Stimulated activated naive CD8-positive, alpha-beta T cell treated with anti-CD3 and anti-CD28 coated beads, Interleukin-15, Interleukin-2, amounts not matched to agents 100 U/mL and 50 U/mL, for 24 hours (primary cell): ENCODE measurements around the gene GRM7.

Experiments used
- ATAC-seq: fragments of 150-1000 bp; cut with Tn5 transposase; one replicate; pipeline ENCODE4 v1.10.0; 2021
- DNase-seq: peaks from one replicate; pipeline ENCODE4 v3.0.0; 2021

Gene GRM7

DNA sequence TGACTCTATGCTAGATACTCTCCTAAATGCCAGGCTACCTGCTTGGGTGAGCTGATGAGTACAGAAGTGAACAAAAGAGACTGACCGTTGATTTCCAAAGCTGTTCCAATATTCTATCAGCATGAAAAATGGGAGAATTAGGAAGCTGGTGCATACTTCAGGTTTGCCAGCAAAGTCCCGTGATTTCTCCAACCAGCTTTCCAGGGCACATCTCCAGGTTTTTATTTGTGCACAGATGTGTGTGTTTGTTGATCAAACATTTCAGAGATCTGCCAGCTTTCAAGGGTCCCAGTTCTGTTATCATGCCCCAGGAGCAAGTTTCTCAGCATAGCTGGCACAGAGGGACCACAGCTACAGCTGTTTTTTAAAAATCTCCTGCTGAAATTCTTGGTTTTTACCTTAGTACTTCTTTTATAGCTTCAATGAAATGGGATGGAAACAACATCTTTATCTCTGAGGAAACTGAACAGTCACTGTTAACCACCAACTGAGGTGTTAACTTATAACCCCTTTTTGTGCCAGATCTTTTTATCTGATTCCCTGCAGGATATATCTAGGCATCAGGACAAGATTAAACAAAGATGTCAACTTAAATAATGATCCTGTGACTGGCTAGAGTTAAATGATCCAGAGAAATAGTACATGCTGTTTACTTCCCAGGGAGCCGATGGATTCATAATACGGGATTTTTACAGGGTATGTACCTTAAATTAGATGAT is 380.8 kb downstream of the GRM7 start:
- no peak for ATAC-seq
- DNase-seq, result no peak

DNA sequence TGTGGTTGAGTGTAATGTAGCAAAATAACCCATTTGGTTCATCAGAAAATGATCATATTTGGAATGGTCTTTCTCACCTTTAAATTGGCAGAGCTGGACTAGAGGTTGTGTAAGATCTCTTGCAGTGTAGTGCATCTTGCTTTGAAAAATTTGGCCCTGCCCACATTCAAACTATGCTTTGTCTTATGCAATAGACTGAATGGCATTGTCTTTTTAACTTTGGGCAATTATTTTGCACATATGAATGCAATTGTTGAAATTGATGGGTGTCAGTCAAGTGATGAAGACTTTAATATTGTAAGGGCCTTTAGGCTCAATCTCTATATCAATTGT is 381.4 kb downstream of the GRM7 start:
- no peak for ATAC-seq
- no peak for DNase-seq

DNA sequence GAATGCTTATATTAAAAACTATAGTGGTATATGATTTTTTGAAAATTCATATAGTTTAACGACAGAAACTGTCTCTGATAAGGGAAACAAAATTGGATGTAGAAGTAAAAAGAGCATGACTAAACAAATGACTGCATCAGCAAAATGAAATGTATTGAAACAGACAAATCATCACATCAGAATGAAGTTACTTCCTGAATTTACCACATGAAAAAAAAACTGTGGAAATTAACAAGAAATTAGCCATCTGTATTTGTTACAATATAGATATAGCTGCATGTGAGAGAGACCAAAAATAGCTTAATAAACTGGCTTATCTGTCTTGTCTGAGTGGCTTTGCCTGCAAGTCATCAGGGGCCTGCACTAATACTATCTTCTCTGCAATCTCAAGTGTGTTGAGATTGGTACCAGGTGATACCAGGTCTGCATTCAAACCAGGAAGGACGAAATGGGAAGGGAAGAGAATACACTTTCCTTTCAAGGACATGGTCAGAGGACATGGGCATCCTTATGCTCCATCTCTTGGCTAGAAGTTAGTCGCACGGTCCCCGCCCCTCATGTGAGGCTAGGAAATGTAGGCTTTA is 388.7 kb downstream of the GRM7 start:
- ATAC-seq (no peak), DNase-seq (no peak)

DNA sequence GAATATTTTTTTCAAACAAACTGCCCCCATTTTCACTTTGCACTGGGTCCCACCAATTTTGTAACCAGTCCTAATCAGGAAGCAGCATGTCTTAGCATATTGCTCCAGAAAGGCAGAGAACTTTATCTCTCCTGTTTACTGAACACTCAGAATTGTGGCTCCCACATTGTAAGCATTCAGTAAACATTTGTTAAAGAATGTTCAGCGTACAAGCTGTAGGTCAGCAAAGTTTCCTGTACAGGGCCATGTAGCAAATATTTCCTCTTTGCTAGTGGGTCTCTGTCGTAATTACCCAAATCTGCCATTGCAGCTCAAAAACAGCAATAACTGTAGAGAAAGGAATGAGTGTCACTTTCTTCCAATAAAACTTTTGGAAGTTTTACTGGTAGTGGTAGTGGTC is 393.3 kb downstream of the GRM7 start:
- ATAC-seq (no peak), DNase-seq (no peak)

DNA sequence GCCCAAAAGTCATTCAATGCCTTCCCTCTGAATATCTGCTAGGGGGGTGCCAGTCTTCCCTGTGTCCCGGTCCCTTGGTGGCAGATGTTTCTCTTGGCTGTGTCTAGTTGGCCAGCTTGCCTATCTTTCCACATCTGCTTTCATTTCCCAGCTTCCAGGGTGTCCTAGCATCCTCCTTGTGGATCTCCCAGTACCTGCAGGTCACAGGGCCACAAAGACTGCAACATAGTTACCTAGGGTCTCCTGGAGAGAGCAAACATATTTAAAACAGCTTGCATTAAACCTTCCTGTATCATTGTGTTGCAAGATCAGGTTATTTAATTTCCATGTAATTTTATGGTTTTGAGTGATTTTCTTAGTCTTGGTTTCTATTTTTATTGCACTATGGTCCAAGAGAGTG is 400.1 kb downstream of the GRM7 start:
- DNase-seq (no peak), ATAC-seq (no peak)

DNA sequence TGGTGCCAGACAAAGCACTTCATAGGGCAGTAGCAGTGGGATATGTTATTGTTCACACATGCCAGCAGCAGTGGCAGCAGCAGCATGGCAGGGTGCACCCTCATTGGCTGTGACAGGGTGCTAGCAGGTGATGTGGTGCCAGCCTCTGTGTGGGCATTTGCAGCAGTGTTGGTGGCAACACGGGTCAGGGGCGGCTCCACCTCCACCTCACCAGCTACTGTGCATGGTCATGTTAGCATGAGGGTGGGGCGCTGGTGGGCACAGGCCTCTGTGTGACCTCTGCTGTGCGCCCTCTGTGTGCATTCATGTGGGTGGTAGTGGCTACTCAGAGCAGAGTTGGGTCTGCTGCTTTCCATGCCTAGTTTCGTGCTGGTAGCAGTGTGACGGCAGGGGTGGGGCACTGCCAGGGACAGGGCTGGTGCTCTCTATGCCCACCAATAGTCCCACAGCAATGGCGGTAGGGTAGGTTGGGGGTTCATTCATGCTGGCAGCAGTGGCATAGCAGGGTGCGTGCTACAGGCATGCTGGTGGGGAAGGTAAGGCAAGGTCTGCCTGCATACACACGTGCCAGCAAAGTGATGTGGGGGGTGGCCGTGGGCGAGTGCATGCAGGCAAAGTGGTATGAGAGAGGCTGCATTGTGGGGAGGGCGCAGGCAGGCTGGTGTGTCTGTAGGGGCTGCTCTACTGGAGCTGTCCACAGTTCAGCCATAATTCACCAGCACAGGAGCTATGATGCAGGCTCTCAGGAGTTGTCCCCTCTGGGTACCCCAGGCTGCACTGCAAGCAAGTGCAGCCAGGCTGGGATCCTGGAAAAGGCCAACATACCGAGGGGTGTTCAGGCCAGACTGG is 402.7 kb downstream of the GRM7 start:
- ATAC-seq, result no peak
- no peak for DNase-seq

DNA sequence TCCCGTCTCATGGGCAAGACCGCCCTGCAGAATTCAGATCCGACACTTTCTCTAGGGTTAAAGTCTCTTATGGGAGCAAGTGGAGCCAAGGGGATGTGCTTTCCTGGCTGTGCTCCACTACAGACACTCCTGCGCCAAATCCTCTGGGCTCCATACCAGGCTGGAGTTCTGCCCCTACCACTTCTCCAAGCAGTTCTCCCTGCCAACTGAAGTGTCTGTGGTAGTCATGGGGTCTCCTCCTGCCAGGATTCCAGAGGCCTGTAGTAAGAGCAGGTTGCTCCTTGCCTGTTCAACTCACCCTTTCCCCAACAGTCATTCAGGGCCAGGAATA is 403.2 kb downstream of the GRM7 start:
- ATAC-seq, result no peak
- no peak for DNase-seq

DNA sequence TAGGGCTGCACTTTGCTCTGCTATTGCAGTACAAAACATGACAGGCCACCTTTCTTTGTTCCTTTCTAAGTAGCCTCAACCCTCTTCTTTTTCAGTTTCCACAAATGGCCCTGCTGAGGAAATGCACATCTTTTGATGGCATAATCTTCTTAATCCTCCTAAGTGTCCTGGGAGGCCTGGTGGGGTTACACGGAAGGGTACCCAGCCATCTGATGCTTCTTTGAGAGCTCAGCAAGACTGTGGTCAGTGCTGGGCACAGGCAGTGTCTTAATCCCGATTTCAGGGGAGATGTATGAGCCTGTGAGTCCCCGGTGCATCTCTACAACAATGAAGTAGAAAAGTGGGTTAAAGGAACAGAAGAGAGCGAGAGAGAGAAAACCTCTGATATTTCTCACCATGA is 404.8 kb downstream of the GRM7 start:
- ATAC-seq (no peak), DNase-seq (no peak)

DNA sequence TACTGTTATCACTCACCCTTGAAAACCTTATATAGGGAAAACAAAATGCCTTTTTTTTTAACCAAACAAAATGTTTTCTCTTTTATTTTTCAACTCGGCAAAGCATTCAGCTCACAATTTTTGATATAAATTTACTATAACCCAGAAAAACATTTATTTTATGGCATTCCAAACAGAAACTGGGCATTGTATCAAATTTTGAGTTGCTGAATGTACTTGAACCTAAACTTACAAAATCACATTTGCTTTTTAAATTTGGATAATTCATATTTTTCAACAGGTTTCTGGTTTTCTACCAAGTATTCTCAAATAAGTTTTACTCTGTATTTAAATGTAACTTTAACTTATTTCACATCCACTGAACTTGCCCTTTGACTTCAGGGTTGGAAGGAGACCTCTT is 405.6 kb downstream of the GRM7 start:
- no peak for ATAC-seq
- no peak for DNase-seq

DNA sequence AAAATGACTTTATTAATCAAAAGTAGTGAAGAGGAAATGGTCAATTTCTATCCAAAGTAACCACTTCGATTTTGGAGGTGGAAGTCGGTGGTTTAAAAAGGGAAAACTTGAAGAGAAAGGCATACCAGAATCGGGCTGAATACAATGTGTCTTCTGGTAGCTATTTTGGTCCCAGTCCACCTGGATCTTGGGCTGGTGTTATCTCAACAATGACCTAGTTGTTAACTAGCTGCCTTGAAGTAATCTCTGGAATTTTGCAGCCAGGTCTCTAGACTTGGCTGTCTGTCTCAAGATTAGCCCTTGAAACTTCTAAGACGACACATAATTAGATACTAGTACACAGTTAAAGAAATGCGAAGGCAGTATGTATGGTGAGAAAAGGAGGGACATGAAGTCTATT is 409.8 kb downstream of the GRM7 start:
- DNase-seq, result no peak
- no peak for ATAC-seq

DNA sequence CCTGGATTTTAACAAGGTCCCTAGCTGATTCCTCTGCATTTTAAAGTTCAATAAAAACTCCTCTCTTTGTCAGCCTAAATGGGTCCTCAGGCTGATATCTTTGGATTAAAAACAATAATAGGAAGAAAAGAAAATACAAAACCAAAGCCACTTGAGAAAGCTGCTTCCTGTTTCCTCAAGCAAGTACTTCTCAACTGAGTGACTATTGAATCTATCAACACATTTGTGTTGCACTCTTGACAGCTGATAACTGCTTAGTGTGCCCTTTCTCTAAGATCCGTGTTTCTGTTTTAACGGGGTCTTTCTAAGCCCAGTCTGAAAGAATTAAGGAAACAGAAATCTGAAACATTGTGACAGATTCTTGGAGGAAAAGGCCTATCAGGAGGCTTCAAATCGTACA is 410.7 kb downstream of the GRM7 start:
- no peak for DNase-seq
- no peak for ATAC-seq

DNA sequence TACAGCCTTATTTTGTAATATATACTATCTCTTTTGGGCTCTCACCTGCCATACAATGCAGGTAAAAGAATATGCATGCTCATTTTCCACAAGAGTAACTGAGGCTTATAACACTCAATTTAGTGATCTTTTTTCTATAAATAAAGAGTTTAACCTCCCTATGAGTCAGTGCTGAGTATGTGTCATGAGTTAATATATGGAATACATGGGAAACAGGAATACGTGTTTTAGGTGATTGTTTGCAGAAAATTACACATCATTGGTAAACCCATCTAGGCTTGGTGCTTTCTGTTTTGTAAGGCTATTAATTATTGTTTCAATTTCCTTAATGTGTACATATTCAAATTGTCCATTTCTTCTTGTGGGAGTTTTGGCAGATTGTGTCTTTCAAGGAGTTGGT is 411.3 kb downstream of the GRM7 start:
- no peak for ATAC-seq
- DNase-seq, result no peak

DNA sequence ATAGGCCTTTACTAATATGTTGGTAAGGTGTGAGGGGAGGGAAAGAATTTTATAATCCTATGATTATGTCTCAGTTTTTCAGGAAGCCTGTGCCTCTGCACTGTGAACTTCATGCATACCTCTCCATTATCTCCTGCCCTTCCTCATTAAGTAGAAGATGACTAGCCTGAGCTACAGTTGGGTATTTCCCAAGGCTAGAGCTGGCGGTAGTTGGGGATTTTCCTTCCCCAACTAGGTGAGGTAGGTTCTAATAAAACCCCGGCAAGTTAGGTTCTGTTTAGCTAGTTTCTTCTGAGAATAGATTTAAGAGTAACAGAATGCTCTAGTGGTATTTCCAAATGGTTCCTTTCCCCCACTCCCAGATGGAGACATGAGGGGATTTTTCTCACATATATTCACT is 414.5 kb downstream of the GRM7 start:
- DNase-seq (no peak), ATAC-seq (no peak)

DNA sequence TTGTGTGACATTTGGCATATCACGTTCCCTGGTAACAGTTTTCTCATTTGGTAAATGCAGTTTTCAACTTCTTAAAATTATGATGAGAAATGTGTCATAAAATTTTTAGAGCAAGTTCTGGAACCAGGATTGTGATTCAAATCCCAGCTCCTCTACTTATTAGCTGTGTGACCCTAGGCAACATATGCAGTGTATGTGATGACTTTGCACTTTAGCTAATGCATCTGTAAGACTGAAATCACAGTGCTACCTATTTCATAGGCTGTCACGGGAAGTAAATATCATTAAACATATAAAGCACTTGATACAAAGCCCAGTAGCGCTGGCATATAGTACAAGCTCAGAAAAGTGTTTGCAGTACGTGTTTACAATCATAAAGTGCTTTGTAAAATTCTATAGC is 419.4 kb downstream of the GRM7 start:
- no peak for ATAC-seq
- no peak for DNase-seq

DNA sequence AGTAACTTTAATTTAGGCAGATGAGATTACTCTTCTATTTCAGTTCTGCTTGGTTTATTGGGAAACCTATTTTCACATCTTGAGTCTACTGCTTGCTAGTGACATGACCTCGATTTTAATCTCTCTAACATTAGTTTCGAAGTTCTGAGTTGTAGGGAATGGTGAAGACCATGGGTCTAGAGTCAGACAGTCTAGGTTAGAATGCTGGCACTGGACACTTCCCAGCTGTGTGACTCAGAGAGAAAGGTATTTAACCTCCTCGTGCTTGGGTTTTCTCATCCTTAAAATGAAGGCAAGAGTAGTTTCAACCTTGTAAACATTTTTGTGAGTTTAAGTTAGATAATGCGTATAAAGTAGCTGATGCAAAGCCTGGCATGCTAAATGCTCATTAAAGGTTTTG is 422.1 kb downstream of the GRM7 start:
- DNase-seq, result no peak
- no peak for ATAC-seq

DNA sequence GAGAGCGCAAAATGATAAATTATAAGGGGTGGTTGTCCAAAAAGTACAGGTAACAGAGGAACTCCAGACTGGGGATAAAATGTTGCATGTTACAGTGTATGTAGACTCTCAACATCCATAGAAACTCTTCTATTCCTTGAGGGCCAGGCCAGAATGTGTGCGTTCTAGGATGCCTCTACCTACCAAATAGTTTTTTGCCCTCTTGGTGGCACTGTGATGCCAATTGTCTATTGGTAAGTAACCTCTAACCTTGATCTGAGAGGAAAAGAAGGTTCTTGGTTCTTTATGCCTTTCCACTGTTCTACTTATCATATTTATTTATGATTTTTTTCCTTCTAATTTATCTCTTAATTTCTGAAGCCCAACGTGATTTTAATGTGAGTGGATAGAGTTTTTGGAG is 424.6 kb downstream of the GRM7 start:
- DNase-seq, result no peak
- no peak for ATAC-seq

DNA sequence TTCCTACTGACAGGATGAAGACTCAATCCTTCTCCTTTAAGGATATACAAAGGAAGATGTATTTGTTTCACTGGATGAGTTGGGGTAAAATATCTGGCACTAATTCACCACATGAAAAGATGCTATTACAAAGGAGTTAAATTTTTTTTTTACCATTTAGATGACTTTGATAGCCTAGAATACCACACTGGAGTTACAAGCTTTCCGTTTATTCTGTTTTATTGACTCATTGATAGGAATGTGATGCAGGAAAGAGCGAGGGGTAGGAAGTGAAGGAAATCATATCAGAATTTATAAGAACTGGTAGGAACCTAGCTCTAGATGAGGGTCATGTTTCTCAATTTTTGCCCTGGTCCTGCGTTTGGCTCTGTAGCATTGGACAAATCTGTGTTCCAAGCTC is 427.2 kb downstream of the GRM7 start:
- ATAC-seq (no peak), DNase-seq (no peak)

DNA sequence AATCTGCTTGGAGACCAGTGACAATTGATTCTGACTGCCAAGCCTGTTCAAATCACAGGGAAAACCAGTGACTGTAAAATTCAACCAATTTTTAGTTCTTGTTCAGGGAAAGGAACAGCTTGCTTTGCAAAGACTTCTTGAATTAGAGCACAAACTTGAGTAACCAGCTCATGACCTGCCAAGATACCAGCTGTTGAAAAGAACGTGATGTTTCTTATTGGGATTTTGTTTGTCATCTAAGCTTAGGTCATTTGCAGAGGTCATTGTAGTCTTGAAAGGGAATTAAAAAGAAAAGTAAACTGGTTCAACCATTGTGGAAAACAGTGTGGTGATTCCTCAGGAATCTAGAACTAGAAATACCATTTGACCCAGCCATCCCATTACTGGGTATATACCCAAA is 428.2 kb downstream of the GRM7 start:
- DNase-seq, result no peak
- ATAC-seq, result no peak

DNA sequence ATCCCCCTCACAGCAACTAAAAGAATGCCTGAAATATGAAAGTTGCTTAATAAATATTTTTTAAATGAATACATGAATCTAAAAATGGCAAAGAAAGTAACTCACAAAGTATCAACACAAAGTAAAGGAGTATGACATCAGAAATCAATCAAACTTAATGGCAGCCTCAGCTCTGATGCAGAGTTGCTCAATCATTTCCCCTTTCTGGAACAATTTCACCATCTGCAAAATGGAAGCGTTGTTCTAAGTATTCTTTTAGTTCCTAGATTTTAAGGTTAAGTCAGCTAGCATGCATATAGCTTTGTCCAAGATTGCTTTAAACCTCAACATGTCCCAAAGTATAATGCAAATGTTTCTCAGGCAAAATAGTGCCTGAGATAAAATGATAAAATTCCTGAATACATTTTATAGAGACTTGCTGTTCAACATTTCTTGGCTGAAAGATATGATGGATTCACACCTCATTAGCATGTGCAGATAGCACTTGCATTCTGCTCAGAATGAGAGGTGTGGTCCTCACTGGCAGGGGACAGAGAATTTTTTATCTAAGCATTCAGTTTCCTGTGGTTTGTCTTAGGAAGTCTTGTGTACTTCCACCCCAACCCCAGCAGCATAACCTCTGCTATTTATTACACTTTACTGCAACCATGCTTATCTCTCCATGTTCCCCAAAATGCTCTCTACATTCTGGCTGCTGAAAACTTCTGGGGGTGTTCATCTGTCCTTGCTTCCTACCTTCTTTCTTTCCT is 429.3 kb downstream of the GRM7 start:
- DNase-seq (no peak), ATAC-seq (no peak)

DNA sequence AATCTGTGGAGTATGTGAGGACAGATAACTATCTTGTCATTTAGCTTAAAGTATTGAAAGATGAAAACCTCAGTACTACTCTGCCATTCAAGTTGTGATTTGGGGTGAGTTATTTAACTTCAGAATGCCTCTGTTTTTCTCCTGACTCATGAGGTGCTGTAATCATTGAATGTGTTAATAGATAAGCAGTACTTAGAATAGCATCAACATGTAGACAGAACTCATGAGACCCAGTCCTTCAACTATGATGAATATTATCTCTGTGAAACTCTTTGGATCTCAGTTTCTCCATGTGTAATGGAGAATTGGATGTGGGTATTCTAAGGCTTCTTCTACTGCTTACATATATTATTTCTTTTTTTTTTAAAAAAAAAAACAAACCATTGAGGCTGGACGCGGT is 431.4 kb downstream of the GRM7 start:
- no peak for ATAC-seq

DNA sequence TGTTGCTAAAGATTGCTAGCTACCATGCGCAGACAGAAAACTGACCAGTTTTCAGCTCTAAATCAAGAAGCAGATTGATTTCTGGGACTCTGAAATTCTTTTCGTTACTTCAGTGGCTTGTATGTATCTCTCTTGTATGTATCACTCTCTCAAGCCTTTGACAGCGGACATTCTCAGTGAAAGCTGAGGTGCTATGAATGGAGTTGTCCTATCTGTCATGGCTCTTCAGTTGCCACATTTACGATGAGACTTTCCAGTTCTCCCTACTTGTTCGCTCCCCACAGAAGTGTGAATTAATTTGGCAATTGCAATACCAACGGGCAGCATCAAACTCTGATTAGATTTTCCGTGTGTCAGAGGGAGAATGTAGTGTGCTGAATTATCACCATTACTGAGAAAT is 432.4 kb downstream of the GRM7 start:
- DNase-seq, result no peak
- no peak for ATAC-seq

More for the DNA sequence above, 431.4 kb downstream of the GRM7 start:
- DNase-seq, result no peak

DNA sequence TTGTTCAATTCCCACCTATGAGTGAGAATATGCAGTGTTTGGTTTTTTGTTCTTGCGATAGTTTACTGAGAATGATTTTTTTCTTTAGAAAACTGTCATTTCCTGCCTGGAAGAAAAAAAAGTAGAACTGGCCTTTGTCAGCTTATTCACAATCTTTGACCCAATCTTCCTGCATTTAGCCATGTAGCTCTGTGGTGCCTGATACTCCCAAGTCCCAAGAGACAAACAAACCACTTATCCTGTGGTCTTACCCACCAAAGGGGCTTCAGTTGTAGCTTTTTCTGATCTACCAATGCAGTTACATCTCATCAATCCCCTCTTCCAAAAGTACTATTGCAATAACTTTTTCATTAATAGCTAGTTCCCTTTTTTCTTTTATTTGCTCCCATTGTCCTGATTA is 444.6 kb downstream of the GRM7 start:
- DNase-seq (no peak), ATAC-seq (no peak)

DNA sequence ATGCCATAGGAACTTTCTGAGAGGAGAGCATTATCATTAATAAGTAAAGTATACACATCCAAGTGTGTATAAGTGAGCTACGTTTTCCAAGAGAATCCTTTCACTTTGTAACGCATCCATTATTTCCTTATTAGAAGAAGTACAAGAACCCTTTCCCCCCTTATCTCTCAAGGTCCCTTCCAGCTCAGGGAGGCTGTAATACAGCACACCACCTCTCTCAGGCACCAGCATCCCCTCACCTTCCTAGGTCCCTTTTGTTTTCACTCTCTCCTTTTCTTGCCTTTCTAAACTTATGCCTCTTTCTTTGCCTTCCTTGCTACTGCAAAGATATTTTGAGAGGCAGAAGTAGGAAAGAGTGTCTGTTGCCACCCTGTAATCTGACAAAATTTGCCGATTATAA is 446.0 kb downstream of the GRM7 start:
- DNase-seq, result no peak
- no peak for ATAC-seq
